DOHH2 (cell line): ENCODE data around the gene GPN2.

ENCODE experiments used
- H3F3A ChIP-seq: fragments of 200-600 bp; sonication (generic), shearing (Covaris generic); 2 replicates; pipeline ENCODE4 v1.6.0; 2016; ENCODE audit warnings: antibody characterized with exemption, mild to moderate bottlenecking; ENCODE audit not compliant: control insufficient read depth, insufficient read depth
- H3K27ac ChIP-seq: fragments of 200-600 bp; sonication (generic); 2 replicates; pipeline ENCODE4 v1.5.1; 2014; ENCODE audit warnings: low read depth, mild to moderate bottlenecking, low read length, moderate library complexity
- H3K27me3 ChIP-seq: fragments of 200-600 bp; sonication (generic); 2 replicates; pipeline ENCODE4 v1.6.1; 2014; ENCODE audit warnings: mild to moderate bottlenecking, low read length, mixed read lengths; ENCODE audit not compliant: control insufficient read depth
- H3K36me3 ChIP-seq: fragments of 200-600 bp; sonication (generic); 2 replicates; pipeline ENCODE4 v1.6.1; 2014; ENCODE audit warnings: mild to moderate bottlenecking, low read length, moderate library complexity, mixed read lengths; ENCODE audit not compliant: control insufficient read depth
- H3K4me1 ChIP-seq: fragments of 200-600 bp; sonication (generic); 2 replicates; pipeline ENCODE4 v1.6.1; 2014; ENCODE audit warnings: mild to moderate bottlenecking, low read length, mixed read lengths; ENCODE audit not compliant: control insufficient read depth
- H3K4me2 ChIP-seq: fragments of 200-600 bp; sonication (generic); 2 replicates; pipeline ENCODE4 v1.6.0; 2014; ENCODE audit warnings: mild to moderate bottlenecking, low read length, moderate library complexity
- H3K4me3 ChIP-seq: fragments of 200-600 bp; sonication (generic); 2 replicates; pipeline ENCODE4 v1.5.1; 2014; ENCODE audit warnings: mild to moderate bottlenecking, low read length, mixed read lengths
- H3K79me2 ChIP-seq: fragments of 200-600 bp; sonication (generic); 2 replicates; pipeline ENCODE4 v1.6.1; 2014; ENCODE audit warnings: mild to moderate bottlenecking, low read length, mixed read lengths; ENCODE audit not compliant: control insufficient read depth
- H3K9me2 ChIP-seq: fragments of 200-600 bp; sonication (generic); replicated peaks from 2 replicates; pipeline ENCODE4 v1.6.1; 2014; ENCODE audit warnings: mild to moderate bottlenecking, low read length, mixed read lengths; ENCODE audit not compliant: control insufficient read depth
- H3K9me3 ChIP-seq: fragments of 200-600 bp; sonication (generic); 2 replicates; pipeline ENCODE4 v1.6.1; 2014; ENCODE audit warnings: antibody characterized with exemption, low read length, mixed read lengths; ENCODE audit not compliant: control insufficient read depth, insufficient read depth
- H4K20me1 ChIP-seq: fragments of 200-600 bp; sonication (generic); 2 replicates; pipeline ENCODE4 v1.6.0; 2014; ENCODE audit warnings: low read depth, mild to moderate bottlenecking, antibody characterized with exemption, low read length, moderate library complexity; ENCODE audit not compliant: control insufficient read depth, insufficient read depth
- EZH2phosphoT487 ChIP-seq: fragments of 200-600 bp; sonication (generic); IDR thresholded peaks from 2 replicates; pipeline ENCODE4 v1.6.1; 2017; ENCODE audit warnings: borderline replicate concordance, mild to moderate bottlenecking, antibody characterized with exemption, low read length, moderate library complexity, mixed read lengths
- TF ChIP-seq, protein P1 (sequence below): fragments of 200-600 bp; sonication (generic); IDR thresholded peaks from one replicate; pipeline ENCODE4 v1.5.1; 2014; ENCODE audit warnings: antibody characterized with exemption, mild to moderate bottlenecking, low read depth, low read length; ENCODE audit not compliant: poor library complexity, severe bottlenecking

The GPN2 gene

GRCh38 chr1:26852701-26853100, 37.4 kb downstream of the GPN2 start:
- Histone ChIP-seq H4K20me1 (no peaks in the 10 kb centered on the region), H3K4me2 (no peak overlapping the region), H3K4me3 (no peak overlapping the region), H3K27me3 (no peaks in the 10 kb centered on the region), H3K9me2 (no peaks in the 10 kb centered on the region), H3K4me1 (no peaks in the 10 kb centered on the region), H3K27ac (no peak overlapping the region), H3K79me2 (no peaks in the 10 kb centered on the region), H3K9me3 (no peaks in the 10 kb centered on the region), H3K36me3 (peaks cover 60% of the 10 kb centered on the region), H3F3A (no peaks in the 10 kb centered on the region)
- TF ChIP-seq EZH2phosphoT487: no peak
- TF ChIP-seq, protein P1, sequence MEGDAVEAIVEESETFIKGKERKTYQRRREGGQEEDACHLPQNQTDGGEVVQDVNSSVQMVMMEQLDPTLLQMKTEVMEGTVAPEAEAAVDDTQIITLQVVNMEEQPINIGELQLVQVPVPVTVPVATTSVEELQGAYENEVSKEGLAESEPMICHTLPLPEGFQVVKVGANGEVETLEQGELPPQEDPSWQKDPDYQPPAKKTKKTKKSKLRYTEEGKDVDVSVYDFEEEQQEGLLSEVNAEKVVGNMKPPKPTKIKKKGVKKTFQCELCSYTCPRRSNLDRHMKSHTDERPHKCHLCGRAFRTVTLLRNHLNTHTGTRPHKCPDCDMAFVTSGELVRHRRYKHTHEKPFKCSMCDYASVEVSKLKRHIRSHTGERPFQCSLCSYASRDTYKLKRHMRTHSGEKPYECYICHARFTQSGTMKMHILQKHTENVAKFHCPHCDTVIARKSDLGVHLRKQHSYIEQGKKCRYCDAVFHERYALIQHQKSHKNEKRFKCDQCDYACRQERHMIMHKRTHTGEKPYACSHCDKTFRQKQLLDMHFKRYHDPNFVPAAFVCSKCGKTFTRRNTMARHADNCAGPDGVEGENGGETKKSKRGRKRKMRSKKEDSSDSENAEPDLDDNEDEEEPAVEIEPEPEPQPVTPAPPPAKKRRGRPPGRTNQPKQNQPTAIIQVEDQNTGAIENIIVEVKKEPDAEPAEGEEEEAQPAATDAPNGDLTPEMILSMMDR: no peak

DNA sequence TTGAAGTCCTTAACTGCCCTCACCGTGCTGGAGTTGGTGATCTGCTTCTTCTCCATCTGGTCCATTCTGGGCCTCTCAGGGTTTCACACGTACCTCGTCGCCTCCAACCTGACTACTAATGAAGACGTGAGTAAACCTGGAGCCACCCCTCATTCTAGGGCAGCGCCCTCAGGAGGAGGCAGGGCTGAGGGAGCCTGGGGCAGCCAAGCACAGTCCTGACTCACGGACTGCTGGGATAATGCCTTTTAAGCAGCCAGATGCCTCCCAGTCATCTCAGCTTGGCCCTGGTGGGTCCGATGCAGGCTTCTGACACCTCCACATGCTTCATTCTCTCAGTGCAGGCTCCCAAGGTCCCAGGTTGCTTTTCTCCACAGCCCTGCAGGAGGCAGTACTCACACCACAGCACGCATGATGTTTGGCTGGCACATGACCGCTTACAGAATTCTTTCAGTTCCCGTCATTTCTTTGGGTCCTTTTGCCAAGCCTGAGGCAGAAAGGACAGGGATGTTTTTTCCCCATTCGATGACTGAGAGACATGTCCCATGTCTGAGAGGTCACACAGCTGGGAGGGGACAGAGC, 38.9 kb downstream of the GPN2 start:
- TF ChIP-seq EZH2phosphoT487: no peak
- TF ChIP-seq, protein P1: peak; percentile 18
- Histone ChIP-seq H3K27ac (no peak overlapping the region), H3K36me3 (peaks cover 63% of the 10 kb centered on the region), H3K4me3 (no peak overlapping the region), H3K9me2 (no peaks in the 10 kb centered on the region), H3K9me3 (no peaks in the 10 kb centered on the region), H4K20me1 (no peaks in the 10 kb centered on the region), H3F3A (no peaks in the 10 kb centered on the region), H3K4me1 (no peaks in the 10 kb centered on the region), H3K79me2 (no peaks in the 10 kb centered on the region), H3K4me2 (no peak overlapping the region), H3K27me3 (no peaks in the 10 kb centered on the region)

DNA sequence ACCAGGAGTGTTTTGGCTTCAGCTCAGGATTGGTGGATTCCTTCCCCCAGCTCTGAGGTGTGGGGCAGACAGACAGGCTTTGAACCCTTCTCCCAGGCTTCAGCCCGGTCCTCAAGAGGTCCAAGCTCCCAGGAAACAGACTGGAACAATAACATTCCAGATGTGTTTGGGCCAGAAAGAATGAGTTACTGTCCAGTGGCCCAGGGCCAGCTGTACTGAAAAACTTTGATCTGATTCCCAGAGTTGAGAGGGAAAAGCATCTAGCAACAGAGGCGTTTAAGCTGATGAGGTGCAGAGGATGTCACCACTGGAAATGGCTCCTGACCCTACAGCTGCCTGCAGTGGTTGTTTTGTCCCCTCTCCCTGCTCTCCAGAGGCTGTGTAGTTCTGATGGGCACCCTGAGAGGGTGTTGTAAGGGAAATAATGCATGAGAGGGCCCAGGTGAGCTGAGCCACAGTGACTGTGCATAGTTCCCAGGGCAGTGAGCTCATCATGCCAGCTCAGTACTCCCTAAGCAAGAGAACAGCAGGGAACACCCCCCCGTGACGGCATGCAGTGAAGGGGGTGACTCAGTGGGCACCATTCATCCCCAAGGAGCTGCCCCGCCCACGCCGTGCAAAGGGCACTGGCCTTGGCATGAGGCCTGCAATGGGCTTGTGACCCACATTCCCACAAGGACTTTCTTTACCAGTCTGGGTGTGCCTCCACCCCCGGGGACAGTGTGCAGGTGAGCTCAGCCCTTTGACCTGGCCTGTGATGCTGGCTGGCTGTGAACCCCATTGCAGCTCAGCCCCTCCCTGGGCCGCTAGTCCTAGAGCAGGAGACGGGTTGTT, 40.9 kb downstream of the GPN2 start:
- Histone ChIP-seq H4K20me1 (no peaks in the 10 kb centered on the region), H3F3A (no peaks in the 10 kb centered on the region), H3K27me3 (no peaks in the 10 kb centered on the region), H3K36me3 (peaks cover 63% of the 10 kb centered on the region), H3K27ac (no peak overlapping the region), H3K79me2 (no peaks in the 10 kb centered on the region), H3K9me3 (no peaks in the 10 kb centered on the region), H3K4me3 (no peak overlapping the region), H3K4me1 (no peaks in the 10 kb centered on the region), H3K4me2 (no peak overlapping the region), H3K9me2 (no peaks in the 10 kb centered on the region)
- no peak for TF ChIP-seq EZH2phosphoT487
- TF ChIP-seq, protein P1: no peak
